Liver (tissue), 9 donors: ENCODE data around the gene TLN1. TPM values are rescaled to one million over a fixed set of nuclear protein-coding genes. Genes with fewer than 3 reads are reported as not detected.

Experiments used
- DNase-seq: peaks from one replicate; pipeline ENCODE4 v3.0.0-alpha.2; 2017; ENCODE audit warnings: low spot score
- H3K27ac ChIP-seq, 2 donors: one replicate each; pipeline ENCODE4 v1.7.0; 2013; ENCODE audit warnings: inconsistent platforms in 2 of 2, low read length in 2 of 2, control low read depth in 1 of 2, low read depth in 1 of 2, mild to moderate bottlenecking in 1 of 2
- H3K27me3 ChIP-seq, 4 donors: one replicate each; pipeline versions ENCODE4 v1.6.1 to v1.7.0; 2013; ENCODE audit warnings: low read length in 3 of 4, inconsistent platforms in 1 of 4, mild to moderate bottlenecking in 1 of 4, moderate library complexity in 1 of 4; ENCODE audit not compliant: control insufficient read depth in 4 of 4, insufficient read depth in 4 of 4
- H3K36me3 ChIP-seq, 4 donors: one replicate each; pipeline versions ENCODE4 v1.6.1 to v1.7.0; 2013; ENCODE audit warnings: low read length in 3 of 4, mild to moderate bottlenecking in 3 of 4, low read depth in 1 of 4, moderate library complexity in 1 of 4; ENCODE audit not compliant: control insufficient read depth in 4 of 4, insufficient read depth in 3 of 4
- H3K4me1 ChIP-seq, 4 donors: one replicate each; pipeline versions ENCODE4 v1.6.1 to v1.7.0; 2013; ENCODE audit warnings: low read length in 3 of 4, mild to moderate bottlenecking in 3 of 4, moderate library complexity in 1 of 4; ENCODE audit not compliant: control insufficient read depth in 4 of 4, insufficient read depth in 4 of 4
- H3K4me3 ChIP-seq, 3 donors: one replicate each; pipeline versions ENCODE4 v1.6.1 to v1.7.0; 2013; ENCODE audit warnings: low read length in 3 of 3, control low read depth in 1 of 3, low read depth in 1 of 3, mild to moderate bottlenecking in 1 of 3
- H3K9ac ChIP-seq, 2 donors: one replicate each; pipeline ENCODE4 v1.7.0; 2013; ENCODE audit warnings: low read length in 2 of 2, mild to moderate bottlenecking in 2 of 2, moderate library complexity in 2 of 2, control low read depth in 1 of 2, low read depth in 1 of 2
- H3K9me3 ChIP-seq, 4 donors: one replicate each; pipeline versions ENCODE4 v1.6.1 to v1.7.0; 2013; ENCODE audit warnings: low read length in 3 of 4; ENCODE audit not compliant: control insufficient read depth in 4 of 4
- EGR1 ChIP-seq, 2 donors: IDR thresholded peaks; 2 replicates each; pipeline ENCODE4 v1.6.1; 2016 to 2018; ENCODE audit warnings: antibody characterized with exemption in 2 of 2, low read depth in 2 of 2
- FOXA1 ChIP-seq: IDR thresholded peaks from 2 replicates; pipeline ENCODE4 v1.6.1; 2016; ENCODE audit warnings: antibody characterized with exemption
- FOXA2 ChIP-seq: IDR thresholded peaks from 2 replicates; pipeline ENCODE4 v1.6.1; 2016; ENCODE audit warnings: antibody characterized with exemption
- GABPA ChIP-seq, 2 donors: IDR thresholded peaks in 1 of 2; conservative IDR thresholded peaks in 1 of 2; 2 replicates each; pipeline ENCODE4 v1.6.1; 2016; ENCODE audit warnings: antibody characterized with exemption in 2 of 2, mild to moderate bottlenecking in 1 of 2, moderate library complexity in 1 of 2
- HNF4A ChIP-seq, 2 donors: conservative IDR thresholded peaks; 2 replicates each; pipeline ENCODE4 v1.6.1; 2016; ENCODE audit warnings: antibody characterized with exemption in 2 of 2, mild to moderate bottlenecking in 2 of 2
- HNF4G ChIP-seq: IDR thresholded peaks from 2 replicates; pipeline ENCODE4 v1.6.1; 2016; ENCODE audit warnings: antibody characterized with exemption
- JUND ChIP-seq, 2 donors: IDR thresholded peaks; 2 replicates each; pipeline ENCODE4 v1.6.1; 2016; ENCODE audit warnings: antibody characterized with exemption in 2 of 2
- NR2F2 ChIP-seq: IDR thresholded peaks from 2 replicates; pipeline ENCODE4 v1.6.1; 2016; ENCODE audit warnings: antibody characterized with exemption
- RAD21 ChIP-seq, 2 donors: IDR thresholded peaks; 2 replicates each; pipeline ENCODE4 v1.6.1; 2016; ENCODE audit warnings: antibody characterized with exemption in 2 of 2, mild to moderate bottlenecking in 2 of 2
- RXRA ChIP-seq, 2 donors: IDR thresholded peaks; 2 replicates each; pipeline ENCODE4 v1.6.1; 2017 to 2018; ENCODE audit warnings: antibody characterized with exemption in 2 of 2, mild to moderate bottlenecking in 1 of 2
- SP1 ChIP-seq: IDR thresholded peaks from 2 replicates; pipeline ENCODE4 v1.6.1; 2018; ENCODE audit warnings: antibody characterized with exemption, mild to moderate bottlenecking
- TAF1 ChIP-seq: conservative IDR thresholded peaks from 2 replicates; pipeline ENCODE4 v1.6.1; 2016; ENCODE audit warnings: antibody characterized with exemption, mild to moderate bottlenecking
- YY1 ChIP-seq: IDR thresholded peaks from 2 replicates; pipeline ENCODE4 v1.6.1; 2016; ENCODE audit warnings: antibody characterized with exemption, mild to moderate bottlenecking
- WGBS: extraction: QIAGEN DNeasy Blood & Tissue Kit; methylation state at CpG from one replicate; pipeline ENCODE4 v1.1.7; 2013; 5-methylcytosine and 5-hydroxymethylcytosine counted together
- polyA plus RNA-seq, 2 donors: library from polyadenylated mRNA; stranded (reverse) in 1 of 2; unstranded in 1 of 2; fragments of 200-250 nt in 1 of 2; fragments of >200 nt in 1 of 2; fragmentation: Nextera tagmentation in 1 of 2; extraction: Ambion mirVana in 1 of 2; gene quantifications; one replicate each; pipeline versions ENCODE4 v1.2.1 to v1.2.3, GENCODE V29; 2013 to 2015
- total RNA-seq, 2 donors: library from RNA; depleted of rRNA; stranded (reverse); fragments of >200 nt; gene quantifications; one replicate each; pipeline ENCODE4 v1.2.3, GENCODE V29; 2014
- TF ChIP-seq, protein P1 (sequence below): IDR thresholded peaks from 2 replicates; pipeline ENCODE4 v1.6.1; 2016; ENCODE audit warnings: antibody characterized with exemption
- TF ChIP-seq, protein P2 (sequence below): IDR thresholded peaks from 2 replicates; pipeline ENCODE4 v1.6.1; 2016; ENCODE audit warnings: antibody characterized with exemption
- TF ChIP-seq, protein P3 (sequence below): IDR thresholded peaks from 2 replicates; pipeline ENCODE4 v1.6.1; 2016; ENCODE audit warnings: antibody characterized with exemption
- TF ChIP-seq, protein P4 (sequence below): fragments of 150-350 bp; IDR thresholded peaks from 2 replicates; pipeline ENCODE4 v1.5.1; 2017; ENCODE audit warnings: improper control_type of control experiment, low read depth, low read length; ENCODE audit not compliant: missing input control
- TF ChIP-seq, protein P5 (sequence below): IDR thresholded peaks from 2 replicates; pipeline ENCODE4 v1.6.1; 2016; ENCODE audit warnings: antibody characterized with exemption, mild to moderate bottlenecking
- donor health status: healthy.
- donor health status: healthy.
- donor health status: healthy.
- donor health status: healthy.
- donor health status: healthy.

The TLN1 gene, protein sequence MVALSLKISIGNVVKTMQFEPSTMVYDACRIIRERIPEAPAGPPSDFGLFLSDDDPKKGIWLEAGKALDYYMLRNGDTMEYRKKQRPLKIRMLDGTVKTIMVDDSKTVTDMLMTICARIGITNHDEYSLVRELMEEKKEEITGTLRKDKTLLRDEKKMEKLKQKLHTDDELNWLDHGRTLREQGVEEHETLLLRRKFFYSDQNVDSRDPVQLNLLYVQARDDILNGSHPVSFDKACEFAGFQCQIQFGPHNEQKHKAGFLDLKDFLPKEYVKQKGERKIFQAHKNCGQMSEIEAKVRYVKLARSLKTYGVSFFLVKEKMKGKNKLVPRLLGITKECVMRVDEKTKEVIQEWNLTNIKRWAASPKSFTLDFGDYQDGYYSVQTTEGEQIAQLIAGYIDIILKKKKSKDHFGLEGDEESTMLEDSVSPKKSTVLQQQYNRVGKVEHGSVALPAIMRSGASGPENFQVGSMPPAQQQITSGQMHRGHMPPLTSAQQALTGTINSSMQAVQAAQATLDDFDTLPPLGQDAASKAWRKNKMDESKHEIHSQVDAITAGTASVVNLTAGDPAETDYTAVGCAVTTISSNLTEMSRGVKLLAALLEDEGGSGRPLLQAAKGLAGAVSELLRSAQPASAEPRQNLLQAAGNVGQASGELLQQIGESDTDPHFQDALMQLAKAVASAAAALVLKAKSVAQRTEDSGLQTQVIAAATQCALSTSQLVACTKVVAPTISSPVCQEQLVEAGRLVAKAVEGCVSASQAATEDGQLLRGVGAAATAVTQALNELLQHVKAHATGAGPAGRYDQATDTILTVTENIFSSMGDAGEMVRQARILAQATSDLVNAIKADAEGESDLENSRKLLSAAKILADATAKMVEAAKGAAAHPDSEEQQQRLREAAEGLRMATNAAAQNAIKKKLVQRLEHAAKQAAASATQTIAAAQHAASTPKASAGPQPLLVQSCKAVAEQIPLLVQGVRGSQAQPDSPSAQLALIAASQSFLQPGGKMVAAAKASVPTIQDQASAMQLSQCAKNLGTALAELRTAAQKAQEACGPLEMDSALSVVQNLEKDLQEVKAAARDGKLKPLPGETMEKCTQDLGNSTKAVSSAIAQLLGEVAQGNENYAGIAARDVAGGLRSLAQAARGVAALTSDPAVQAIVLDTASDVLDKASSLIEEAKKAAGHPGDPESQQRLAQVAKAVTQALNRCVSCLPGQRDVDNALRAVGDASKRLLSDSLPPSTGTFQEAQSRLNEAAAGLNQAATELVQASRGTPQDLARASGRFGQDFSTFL (N-terminal part only)
- 100 to 1,000 TPM; 149 to 184 TPM for total RNA-seq
- polyA plus RNA-seq, result 100 to 1,000 TPM in 1 of 2 donors, 10 to 100 TPM in 1; 24.5 to 102 TPM

DNA sequence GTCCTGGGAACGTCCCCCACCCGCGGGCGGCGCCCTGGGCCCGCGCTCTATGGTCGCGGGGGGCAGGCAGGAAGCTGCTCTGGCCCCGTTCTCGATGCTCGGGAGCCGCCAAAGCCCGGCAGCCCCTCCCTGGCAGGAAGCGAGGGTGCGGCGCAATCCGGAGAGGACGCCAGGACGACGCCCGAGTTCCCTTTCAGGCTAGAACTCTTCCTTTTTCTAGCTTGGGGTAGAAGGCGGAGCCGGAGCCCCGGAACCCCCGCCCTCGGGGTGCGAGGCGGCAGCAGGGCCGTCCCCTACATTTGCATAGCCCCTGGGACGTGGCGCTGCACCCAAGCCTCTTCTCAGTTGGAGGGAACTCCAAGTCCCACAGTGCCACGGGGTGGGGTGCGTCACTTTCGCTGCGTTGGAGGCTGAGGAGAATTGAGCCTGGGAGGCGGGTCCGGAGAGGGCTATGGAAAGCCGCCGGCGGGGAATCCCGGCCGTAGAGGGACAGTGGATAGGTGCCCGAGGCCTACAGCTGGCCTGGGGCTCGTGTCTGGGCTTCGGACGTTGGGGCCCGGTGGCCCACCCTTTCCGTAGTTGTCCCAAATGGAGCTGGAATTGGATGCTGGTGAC is at the start of gene TLN1, which contains the start of gene CREB3:
Gene TLN1, minus strand, starts transcription at position 11 of the 615 bp plus-strand sequence. CDS start 6,501 bp downstream, outside the sequence.
Gene CREB3, plus strand, starts transcription at position 482 of the 615 bp plus-strand sequence. Its CDS starts 107 bp downstream, at position 589.
- Histone ChIP-seq H3K9me3 (no peaks in the 10 kb centered on the region), H3K4me3 (peak within 1 kb of the TSS; percentile 75 to 91 (median 90)), H3K9ac (peak within 1 kb of the TSS; percentile 89 to 96), H3K27ac (peak within 1 kb of the TSS; percentile 95 to 98), H3K27me3 (no peaks in the 10 kb centered on the region), H3K4me1 (peaks cover 20 to 62% (median 48%) of the 10 kb centered on the region in 4 donors), H3K36me3 (peaks cover 4 to 20% (median 11%) of the 10 kb centered on the region in 4 donors)
- TF ChIP-seq FOXA1 (no peak), YY1 (peak; percentile 93), GABPA (IDR thresholded peaks at IDR 0.05 in 1 of 2, conservative IDR thresholded peaks at IDR 0.05 in 1 of 2) (peak; percentile 74 to 91), TAF1 (peak; percentile 82), RXRA (IDR thresholded peaks at IDR 0.05) (peak; percentile 65 to 68), NR2F2 (peak; percentile 65), RAD21 (IDR thresholded peaks at IDR 0.05) (peak; percentile 44 to 47), JUND (IDR thresholded peaks at IDR 0.05) (peak; percentile 77 to 78), EGR1 (IDR thresholded peaks at IDR 0.05; ENCODE audit: low read depth in 2 of 2) (peak; percentile 66 to 72), HNF4A (conservative IDR thresholded peaks at IDR 0.05) (peak; percentile 39 to 55), HNF4G (no peak), SP1 (peak; percentile 89), FOXA2 (no peak)
- TF ChIP-seq, protein P1, sequence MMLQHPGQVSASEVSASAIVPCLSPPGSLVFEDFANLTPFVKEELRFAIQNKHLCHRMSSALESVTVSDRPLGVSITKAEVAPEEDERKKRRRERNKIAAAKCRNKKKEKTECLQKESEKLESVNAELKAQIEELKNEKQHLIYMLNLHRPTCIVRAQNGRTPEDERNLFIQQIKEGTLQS, result no peak
- TF ChIP-seq, protein P2, sequence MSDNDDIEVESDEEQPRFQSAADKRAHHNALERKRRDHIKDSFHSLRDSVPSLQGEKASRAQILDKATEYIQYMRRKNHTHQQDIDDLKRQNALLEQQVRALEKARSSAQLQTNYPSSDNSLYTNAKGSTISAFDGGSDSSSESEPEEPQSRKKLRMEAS, result peak; percentile 81
- TF ChIP-seq, protein P3, sequence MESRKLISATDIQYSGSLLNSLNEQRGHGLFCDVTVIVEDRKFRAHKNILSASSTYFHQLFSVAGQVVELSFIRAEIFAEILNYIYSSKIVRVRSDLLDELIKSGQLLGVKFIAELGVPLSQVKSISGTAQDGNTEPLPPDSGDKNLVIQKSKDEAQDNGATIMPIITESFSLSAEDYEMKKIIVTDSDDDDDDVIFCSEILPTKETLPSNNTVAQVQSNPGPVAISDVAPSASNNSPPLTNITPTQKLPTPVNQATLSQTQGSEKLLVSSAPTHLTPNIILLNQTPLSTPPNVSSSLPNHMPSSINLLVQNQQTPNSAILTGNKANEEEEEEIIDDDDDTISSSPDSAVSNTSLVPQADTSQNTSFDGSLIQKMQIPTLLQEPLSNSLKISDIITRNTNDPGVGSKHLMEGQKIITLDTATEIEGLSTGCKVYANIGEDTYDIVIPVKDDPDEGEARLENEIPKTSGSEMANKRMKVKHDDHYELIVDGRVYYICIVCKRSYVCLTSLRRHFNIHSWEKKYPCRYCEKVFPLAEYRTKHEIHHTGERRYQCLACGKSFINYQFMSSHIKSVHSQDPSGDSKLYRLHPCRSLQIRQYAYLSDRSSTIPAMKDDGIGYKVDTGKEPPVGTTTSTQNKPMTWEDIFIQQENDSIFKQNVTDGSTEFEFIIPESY, result no peak
- TF ChIP-seq, protein P4, sequence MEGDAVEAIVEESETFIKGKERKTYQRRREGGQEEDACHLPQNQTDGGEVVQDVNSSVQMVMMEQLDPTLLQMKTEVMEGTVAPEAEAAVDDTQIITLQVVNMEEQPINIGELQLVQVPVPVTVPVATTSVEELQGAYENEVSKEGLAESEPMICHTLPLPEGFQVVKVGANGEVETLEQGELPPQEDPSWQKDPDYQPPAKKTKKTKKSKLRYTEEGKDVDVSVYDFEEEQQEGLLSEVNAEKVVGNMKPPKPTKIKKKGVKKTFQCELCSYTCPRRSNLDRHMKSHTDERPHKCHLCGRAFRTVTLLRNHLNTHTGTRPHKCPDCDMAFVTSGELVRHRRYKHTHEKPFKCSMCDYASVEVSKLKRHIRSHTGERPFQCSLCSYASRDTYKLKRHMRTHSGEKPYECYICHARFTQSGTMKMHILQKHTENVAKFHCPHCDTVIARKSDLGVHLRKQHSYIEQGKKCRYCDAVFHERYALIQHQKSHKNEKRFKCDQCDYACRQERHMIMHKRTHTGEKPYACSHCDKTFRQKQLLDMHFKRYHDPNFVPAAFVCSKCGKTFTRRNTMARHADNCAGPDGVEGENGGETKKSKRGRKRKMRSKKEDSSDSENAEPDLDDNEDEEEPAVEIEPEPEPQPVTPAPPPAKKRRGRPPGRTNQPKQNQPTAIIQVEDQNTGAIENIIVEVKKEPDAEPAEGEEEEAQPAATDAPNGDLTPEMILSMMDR, result no peak
- TF ChIP-seq, protein P5, sequence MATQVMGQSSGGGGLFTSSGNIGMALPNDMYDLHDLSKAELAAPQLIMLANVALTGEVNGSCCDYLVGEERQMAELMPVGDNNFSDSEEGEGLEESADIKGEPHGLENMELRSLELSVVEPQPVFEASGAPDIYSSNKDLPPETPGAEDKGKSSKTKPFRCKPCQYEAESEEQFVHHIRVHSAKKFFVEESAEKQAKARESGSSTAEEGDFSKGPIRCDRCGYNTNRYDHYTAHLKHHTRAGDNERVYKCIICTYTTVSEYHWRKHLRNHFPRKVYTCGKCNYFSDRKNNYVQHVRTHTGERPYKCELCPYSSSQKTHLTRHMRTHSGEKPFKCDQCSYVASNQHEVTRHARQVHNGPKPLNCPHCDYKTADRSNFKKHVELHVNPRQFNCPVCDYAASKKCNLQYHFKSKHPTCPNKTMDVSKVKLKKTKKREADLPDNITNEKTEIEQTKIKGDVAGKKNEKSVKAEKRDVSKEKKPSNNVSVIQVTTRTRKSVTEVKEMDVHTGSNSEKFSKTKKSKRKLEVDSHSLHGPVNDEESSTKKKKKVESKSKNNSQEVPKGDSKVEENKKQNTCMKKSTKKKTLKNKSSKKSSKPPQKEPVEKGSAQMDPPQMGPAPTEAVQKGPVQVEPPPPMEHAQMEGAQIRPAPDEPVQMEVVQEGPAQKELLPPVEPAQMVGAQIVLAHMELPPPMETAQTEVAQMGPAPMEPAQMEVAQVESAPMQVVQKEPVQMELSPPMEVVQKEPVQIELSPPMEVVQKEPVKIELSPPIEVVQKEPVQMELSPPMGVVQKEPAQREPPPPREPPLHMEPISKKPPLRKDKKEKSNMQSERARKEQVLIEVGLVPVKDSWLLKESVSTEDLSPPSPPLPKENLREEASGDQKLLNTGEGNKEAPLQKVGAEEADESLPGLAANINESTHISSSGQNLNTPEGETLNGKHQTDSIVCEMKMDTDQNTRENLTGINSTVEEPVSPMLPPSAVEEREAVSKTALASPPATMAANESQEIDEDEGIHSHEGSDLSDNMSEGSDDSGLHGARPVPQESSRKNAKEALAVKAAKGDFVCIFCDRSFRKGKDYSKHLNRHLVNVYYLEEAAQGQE, result peak; percentile 88
- WGBS, result under 1% methylated on average over 49 of the region's 49 CpGs
- DNase-seq, result peak; percentile 93
